GM23338 (cell line): ENCODE measurements around the gene ZNF22. TPM values are rescaled to one million over a fixed set of nuclear protein-coding genes. Genes with fewer than 3 reads are reported as not detected.

Experiments
- ATAC-seq: fragments of 200-7000 bp; cut with Tn5 transposase; 3 replicates; pipeline ENCODE4 v1.9.1; 2020
- DNase-seq: peaks from one replicate; pipeline ENCODE4 v3.0.0-alpha.2; 2015; ENCODE audit warnings: low spot score
- H2AFZ ChIP-seq: fragments of 200-600 bp; sonication (generic); 2 replicates; pipeline ENCODE4 v1.8.0; 2016; ENCODE audit warnings: antibody characterized with exemption, mild to moderate bottlenecking, moderate library complexity
- H3F3A ChIP-seq: fragments of 200-600 bp; sonication (generic); replicated peaks from 2 replicates; pipeline ENCODE4 v1.8.0; 2017; ENCODE audit warnings: antibody characterized with exemption, mixed run types, low read depth
- H3K27ac ChIP-seq: fragments of 200-600 bp; sonication (generic); 2 replicates; pipeline ENCODE4 v1.6.1; 2016; ENCODE audit warnings: low read depth
- H3K27me3 ChIP-seq: fragments of 200-600 bp; sonication (generic); 2 replicates; pipeline ENCODE4 v1.8.0; 2016; ENCODE audit warnings: mild to moderate bottlenecking, mixed run types, moderate library complexity; ENCODE audit not compliant: insufficient read depth
- H3K36me3 ChIP-seq: fragments of 200-600 bp; sonication (generic); 2 replicates; pipeline ENCODE4 v1.8.0; 2016; ENCODE audit warnings: mild to moderate bottlenecking; ENCODE audit not compliant: insufficient read depth
- H3K4me1 ChIP-seq: fragments of 200-600 bp; sonication (generic); 2 replicates; pipeline ENCODE4 v1.8.0; 2016; ENCODE audit warnings: mild to moderate bottlenecking, moderate library complexity; ENCODE audit not compliant: insufficient read depth
- H3K4me2 ChIP-seq: fragments of 200-600 bp; sonication (generic); 2 replicates; pipeline ENCODE4 v1.7.1; 2017; ENCODE audit warnings: mixed run types
- H3K4me3 ChIP-seq: fragments of 200-600 bp; sonication (generic); 2 replicates; pipeline ENCODE4 v1.6.1; 2016; ENCODE audit warnings: mixed run types
- H3K79me2 ChIP-seq: fragments of 200-600 bp; sonication (generic); replicated peaks from 2 replicates; pipeline ENCODE4 v1.8.0; 2017; ENCODE audit warnings: mild to moderate bottlenecking; ENCODE audit not compliant: insufficient read depth
- H3K9me2 ChIP-seq: fragments of 200-600 bp; sonication (generic); 2 replicates; pipeline ENCODE4 v1.8.0; 2017; ENCODE audit not compliant: insufficient read depth
- H4K20me1 ChIP-seq: fragments of 200-600 bp; sonication (generic); replicated peaks from 2 replicates; pipeline ENCODE4 v1.8.0; 2017; ENCODE audit warnings: mild to moderate bottlenecking; ENCODE audit not compliant: insufficient read depth
- H3K27ac Mint-ChIP-seq: 2 replicates; pipeline ENCODE4 v1.8.0; 2020; ENCODE audit warnings: inconsistent platforms, mild to moderate bottlenecking, moderate library complexity, mixed read lengths
- H3K27me3 Mint-ChIP-seq: 3 replicates; pipeline ENCODE4 v1.8.0; 2022; ENCODE audit warnings: low read depth, mild to moderate bottlenecking, moderate library complexity, mixed read lengths, inconsistent platforms; ENCODE audit not compliant: insufficient read depth, poor library complexity
- H3K36me3 Mint-ChIP-seq: 3 replicates; pipeline ENCODE4 v1.8.0; 2021; ENCODE audit warnings: low read depth, mild to moderate bottlenecking, inconsistent platforms, moderate library complexity, mixed read lengths
- H3K4me1 Mint-ChIP-seq: 3 replicates; pipeline ENCODE4 v1.8.0; 2020; ENCODE audit warnings: mild to moderate bottlenecking, inconsistent platforms, mixed read lengths
- H3K4me3 Mint-ChIP-seq: 3 replicates; pipeline ENCODE4 v1.8.0; 2021; ENCODE audit warnings: moderate library complexity, mild to moderate bottlenecking, inconsistent platforms, mixed read lengths
- H3K9me3 Mint-ChIP-seq: 3 replicates; pipeline ENCODE4 v1.8.0; 2020; ENCODE audit warnings: moderate library complexity, mild to moderate bottlenecking, inconsistent platforms, mixed read lengths
- CREB1 ChIP-seq: fragments of 250-450 bp; sonication (Bioruptor Pico); IDR thresholded peaks from 2 replicates; pipeline ENCODE4 v1.5.0; 2020; ENCODE audit warnings: low read depth, mild to moderate bottlenecking, moderate library complexity
- CTCF ChIP-seq, 2 experiments: fragments of 200-600 bp in 1 of 2; sonication (generic) in 1 of 2; conservative IDR thresholded peaks; 2 replicates each; pipeline versions ENCODE4 v1.5.1 to v1.6.1; 2016 to 2017; ENCODE audit warnings: antibody characterized with exemption in 2 of 2, low read depth in 2 of 2, mild to moderate bottlenecking in 2 of 2, moderate library complexity in 1 of 2
- EZH2 ChIP-seq: fragments of 200-600 bp; sonication (generic); IDR thresholded peaks from one replicate; pipeline ENCODE4 v1.8.0; 2017; ENCODE audit warnings: antibody characterized with exemption, mild to moderate bottlenecking, low read depth; ENCODE audit not compliant: unreplicated experiment
- EZH2phosphoT487 ChIP-seq: fragments of 200-600 bp; sonication (generic); IDR thresholded peaks from one replicate; pipeline ENCODE4 v1.8.1; 2018; ENCODE audit warnings: antibody characterized with exemption; ENCODE audit not compliant: unreplicated experiment
- JUNB ChIP-seq: IDR thresholded peaks from one replicate; pipeline ENCODE4 v1.6.1; 2016; ENCODE audit warnings: antibody characterized with exemption; ENCODE audit not compliant: unreplicated experiment
- NANOG ChIP-seq: IDR thresholded peaks from 2 replicates; pipeline ENCODE4 v1.6.1; 2016; ENCODE audit warnings: antibody characterized with exemption, borderline replicate concordance
- POLR2AphosphoS5 ChIP-seq: IDR thresholded peaks from 2 replicates; pipeline ENCODE4 v1.6.1; 2016; ENCODE audit warnings: antibody characterized with exemption, low read depth
- REST ChIP-seq: IDR thresholded peaks from one replicate; pipeline ENCODE4 v1.6.1; 2018; ENCODE audit warnings: antibody characterized with exemption; ENCODE audit not compliant: unreplicated experiment
- STAT1 ChIP-seq: IDR thresholded peaks from one replicate; pipeline ENCODE4 v1.6.1; 2016; ENCODE audit warnings: antibody characterized with exemption; ENCODE audit not compliant: unreplicated experiment
- ZNF114 ChIP-seq: fragments of 250-450 bp; sonication (Bioruptor Pico); IDR thresholded peaks from 2 replicates; pipeline ENCODE4 v1.5.0; 2020; ENCODE audit warnings: mild to moderate bottlenecking, moderate library complexity
- ZNF331 ChIP-seq: fragments of 250-450 bp; sonication (Bioruptor Pico); IDR thresholded peaks from 2 replicates; pipeline ENCODE4 v1.5.0; 2020; ENCODE audit warnings: low read depth, mild to moderate bottlenecking, moderate library complexity
- ZNF462 ChIP-seq: fragments of 250-450 bp; sonication (Bioruptor Pico); IDR thresholded peaks from 2 replicates; pipeline ENCODE4 v1.5.0; 2020; ENCODE audit warnings: mild to moderate bottlenecking, moderate library complexity
- polyA plus RNA-seq: library from polyadenylated mRNA; unstranded; fragments of >200 nt; fragmentation: Nextera tagmentation; extraction: Ambion mirVana; gene quantifications from 2 replicates; pipeline ENCODE4 v1.2.1, GENCODE V29; 2016
- total RNA-seq: library from RNA; depleted of rRNA; stranded (reverse); fragments of >200 nt; shearing (Covaris generic); gene quantifications from 2 replicates; pipeline ENCODE4 v1.2.3, GENCODE V29; 2014
- TF ChIP-seq, protein P1 (sequence below): IDR thresholded peaks from 2 replicates; pipeline ENCODE4 v1.6.1; 2016; ENCODE audit warnings: antibody characterized with exemption

ZNF22 gene
- total and polyA plus RNA-seq, 2 experiments from 2014 or later, result 40.5 to 81.8 TPM

GRCh38 chr10:44983066-44983894 is 17.4 kb upstream of the ZNF22 start:
- H3K4me1 ChIP-seq, result peaks cover 44% of the 10 kb centered on the region
- H3K9me2 ChIP-seq, result no peaks in the 10 kb centered on the region
- no peak overlapping the region for H3K4me2 ChIP-seq
- ATAC-seq (no peak), DNase-seq (no peak)
- peaks cover 19% of the 10 kb centered on the region for H3K27me3 Mint-ChIP-seq
- no peak overlapping the region for H3K27ac ChIP-seq
- H2AFZ ChIP-seq, result no peak overlapping the region
- no peak overlapping the region for H3K4me3 Mint-ChIP-seq
- no peak overlapping the region for H3K4me3 ChIP-seq
- H3K36me3 ChIP-seq, result no peaks in the 10 kb centered on the region
- no peaks in the 10 kb centered on the region for H3K79me2 ChIP-seq
- H3F3A ChIP-seq, result no peaks in the 10 kb centered on the region
- no peaks in the 10 kb centered on the region for H3K27me3 ChIP-seq
- no peaks in the 10 kb centered on the region for H3K9me3 Mint-ChIP-seq
- peaks cover 60% of the 10 kb centered on the region for H3K4me1 Mint-ChIP-seq
- H3K27ac Mint-ChIP-seq, result no peak overlapping the region
- TF ChIP-seq EZH2 (no peak), EZH2phosphoT487 (no peak), JUNB (no peak), ZNF114 (no peak), STAT1 (no peak), ZNF462 (CRISPR knock-in tag) (no peak), CTCF (conservative IDR thresholded peaks at IDR 0.05; ENCODE audit: low read depth in 2 of 2) (no peak), REST (no peak), CREB1 (CRISPR knock-in tag) (no peak), POLR2AphosphoS5 (no peak), ZNF331 (CRISPR knock-in tag) (no peak), NANOG (no peak)
- TF ChIP-seq, protein P1, sequence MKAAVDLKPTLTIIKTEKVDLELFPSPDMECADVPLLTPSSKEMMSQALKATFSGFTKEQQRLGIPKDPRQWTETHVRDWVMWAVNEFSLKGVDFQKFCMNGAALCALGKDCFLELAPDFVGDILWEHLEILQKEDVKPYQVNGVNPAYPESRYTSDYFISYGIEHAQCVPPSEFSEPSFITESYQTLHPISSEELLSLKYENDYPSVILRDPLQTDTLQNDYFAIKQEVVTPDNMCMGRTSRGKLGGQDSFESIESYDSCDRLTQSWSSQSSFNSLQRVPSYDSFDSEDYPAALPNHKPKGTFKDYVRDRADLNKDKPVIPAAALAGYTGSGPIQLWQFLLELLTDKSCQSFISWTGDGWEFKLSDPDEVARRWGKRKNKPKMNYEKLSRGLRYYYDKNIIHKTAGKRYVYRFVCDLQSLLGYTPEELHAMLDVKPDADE, result no peak
- H4K20me1 ChIP-seq, result no peaks in the 10 kb centered on the region; the same call in 1 of the 2 replicates
- peaks cover 1% of the 10 kb centered on the region; the same call in 2 of the 3 replicates for H3K36me3 Mint-ChIP-seq
